ENCODE data around the gene OMD.

- TF ChIP-seq CTCF (IDR thresholded peaks at IDR 0.05; ENCODE audit: low read depth, low read length, poor library complexity, severe bottlenecking) (no peak), EZH2phosphoT487 (IDR thresholded peaks at IDR 0.05; ENCODE audit: borderline replicate concordance, low read length) (no peak)
These were observed 43.2 kb upstream of the OMD start for GRCh38 chr9:92467511-92467910.

Measured in DOHH2 (cell line).